K562 (cell line): ENCODE results near the gene CEP41. TPM values are rescaled to one million over a fixed set of nuclear protein-coding genes. Genes with fewer than 3 reads are reported as not detected.

Source experiments
- ATAC-seq: fragments of 200-7000 bp; cut with Tn5 transposase; 3 replicates; pipeline ENCODE4 v1.9.1; 2020; ENCODE audit warnings: moderate library complexity
- BruUV-seq: library from RNA; stranded (reverse); fragments of 400-500 nt; replicated peaks from 2 replicates; lab custom pipeline; 2021; lab: Mats Ljungman, UMichigan
- CTCF ChIA-PET: fragments of 300-600 bp; formaldehyde crosslinking; extraction: SDS; loops from one replicate; lab custom pipeline; 2021; ENCODE audit warnings: low intra/inter-chr PET ratio; lab: Yijun Ruan, JAX
- POLR2A ChIA-PET: fragments of 300-600, 350-650 bp; sonication (Branson Sonifier 250); formaldehyde crosslinking; extraction: SDS; loops from one replicate; lab custom pipeline; 2021; ENCODE audit warnings: antibody characterized with exemption, inconsistent platforms; lab: Yijun Ruan, JAX
- DNase-seq, 4 experiments: peaks; one replicate each; pipeline versions ENCODE4 v3.0.0 to v3.0.0-alpha.2; 2011 to 2018; ENCODE audit warnings: low spot score in 3 of 4, mixed read lengths in 3 of 4; ENCODE audit errors: extremely low read depth in 1 of 4
- FAIRE-seq: peaks from 2 replicates; lab custom pipeline; 2011; peaks lifted over from hg19 to GRCh38; lab: Jason Lieb, UNC
- H2AFZ ChIP-seq: 2 replicates; pipeline ENCODE4 v1.6.0; 2011; ENCODE audit warnings: low read depth, low read length, control low read depth, inconsistent platforms
- H3K27ac ChIP-seq: fragments of 200-600 bp; 3 replicates; pipeline ENCODE4 v1.8.0; 2011; ENCODE audit warnings: low read depth, mild to moderate bottlenecking, control low read depth, inconsistent platforms, low read length, moderate library complexity, mixed read lengths; ENCODE audit errors: extremely low read depth
- H3K27me3 ChIP-seq, 2 experiments: fragments of 300-600 bp in 1 of 2; 2 replicates in 1 of 2; 3 replicates in 1 of 2; pipeline versions ENCODE4 v1.6.0 to v1.8.0; 2011; ENCODE audit warnings: inconsistent platforms in 2 of 2, low read length in 2 of 2, mild to moderate bottlenecking in 1 of 2, mixed read lengths in 1 of 2, moderate library complexity in 1 of 2; ENCODE audit not compliant: control insufficient read depth in 2 of 2, insufficient read depth in 2 of 2
- H3K36me3 ChIP-seq: fragments of 300-600 bp; 3 replicates; pipeline ENCODE4 v1.8.0; 2011; ENCODE audit warnings: mild to moderate bottlenecking, low read length, inconsistent platforms; ENCODE audit not compliant: control insufficient read depth, insufficient read depth
- H3K4me1 ChIP-seq, 2 experiments: fragments of 200-600 bp in 1 of 2; replicated peaks in 1 of 2; 2 replicates in 1 of 2; 3 replicates in 1 of 2; pipeline versions ENCODE4 v1.5.1 to v1.8.0; 2011; ENCODE audit warnings: inconsistent platforms in 2 of 2, low read length in 2 of 2, mild to moderate bottlenecking in 1 of 2, mixed read lengths in 1 of 2, moderate library complexity in 1 of 2; ENCODE audit not compliant: control insufficient read depth in 2 of 2, insufficient read depth in 2 of 2
- H3K4me2 ChIP-seq: 2 replicates; pipeline ENCODE4 v1.6.1; 2011; ENCODE audit warnings: low read length, control low read depth, inconsistent platforms, mixed read lengths; ENCODE audit not compliant: insufficient read depth
- H3K4me3 ChIP-seq: fragments of 200-600 bp; sonication (generic), shearing (Covaris generic); 2 replicates; pipeline ENCODE4 v1.5.1; 2016; ENCODE audit warnings: control low read depth, inconsistent platforms
- H3K79me2 ChIP-seq: fragments of 200-600 bp; 3 replicates; pipeline ENCODE4 v1.8.0; 2011; ENCODE audit warnings: low read length, inconsistent platforms; ENCODE audit not compliant: control insufficient read depth, insufficient read depth
- H3K9ac ChIP-seq, 2 experiments: 2 replicates each; pipeline versions ENCODE4 v1.6.0 to v1.6.1; 2011; ENCODE audit warnings: low read depth in 2 of 2, low read length in 2 of 2, control low read depth in 1 of 2, inconsistent platforms in 1 of 2, mild to moderate bottlenecking in 1 of 2, mixed read lengths in 1 of 2; ENCODE audit not compliant: insufficient read depth in 1 of 2
- H3K9me1 ChIP-seq: one replicate; pipeline ENCODE4 v1.6.0; 2011; ENCODE audit warnings: inconsistent platforms, mild to moderate bottlenecking, low read length, moderate library complexity; ENCODE audit not compliant: control insufficient read depth, insufficient read depth
- H3K9me3 ChIP-seq: replicated peaks from 2 replicates; pipeline ENCODE4 v1.5.1; 2011; ENCODE audit warnings: low read depth, low read length, inconsistent platforms; ENCODE audit not compliant: control insufficient read depth, insufficient read depth
- H4K20me1 ChIP-seq: replicated peaks from 2 replicates; pipeline ENCODE4 v1.6.1; 2011; ENCODE audit warnings: low read length, inconsistent platforms, mixed read lengths; ENCODE audit not compliant: control insufficient read depth, insufficient read depth
- ARID2 ChIP-seq: fragments of 450-650 bp; IDR thresholded peaks from 2 replicates; pipeline ENCODE4 v1.6.1; 2017; ENCODE audit warnings: antibody characterized with exemption, mild to moderate bottlenecking
- ATF2 ChIP-seq: sonication (generic); formaldehyde crosslinking; IDR thresholded peaks from 2 replicates; pipeline ENCODE4 v1.8.1; 2022; ENCODE audit warnings: missing genetic modification reagents
- CXXC5 ChIP-seq: fragments of 250-450 bp; sonication (Bioruptor Pico); IDR thresholded peaks from 2 replicates; pipeline ENCODE4 v1.8.0; 2022; ENCODE audit warnings: inconsistent platforms, mild to moderate bottlenecking, moderate library complexity
- HOMEZ ChIP-seq: fragments of 250-450 bp; sonication (Bioruptor Pico); IDR thresholded peaks from 2 replicates; pipeline ENCODE4 v1.4.0; 2020; ENCODE audit warnings: mild to moderate bottlenecking, moderate library complexity
- HSF4 ChIP-seq: fragments of 250-450 bp; sonication (Bioruptor Pico); IDR thresholded peaks from 2 replicates; pipeline ENCODE4 v2.1.2; 2022; ENCODE audit warnings: mild to moderate bottlenecking, moderate library complexity, borderline replicate concordance
- KLF16 ChIP-seq: IDR thresholded peaks from 2 replicates; pipeline ENCODE4 v1.6.1; 2016; ENCODE audit warnings: antibody characterized with exemption
- NFYB ChIP-seq: IDR thresholded peaks from 2 replicates; pipeline ENCODE4 v1.6.1; 2011; ENCODE audit warnings: mild to moderate bottlenecking, moderate library complexity; ENCODE audit not compliant: insufficient read length; ENCODE audit errors: extremely low read depth
- PHF8 ChIP-seq: fragments of 200-600 bp; sonication (generic); IDR thresholded peaks from 2 replicates; pipeline ENCODE4 v1.6.1; 2012; ENCODE audit warnings: mixed run types, mild to moderate bottlenecking, inconsistent platforms, low read length, moderate library complexity, borderline replicate concordance
- SP1 ChIP-seq: sonication (generic); formaldehyde crosslinking; IDR thresholded peaks from 2 replicates; pipeline ENCODE4 v1.8.1; 2022; ENCODE audit warnings: mild to moderate bottlenecking, missing genetic modification reagents
- THRA ChIP-seq: fragments of 450-650 bp; IDR thresholded peaks from 2 replicates; pipeline ENCODE4 v1.6.1; 2017; ENCODE audit warnings: mild to moderate bottlenecking, moderate library complexity
- TOE1 ChIP-seq, 2 experiments: fragments of 450-650 bp in 1 of 2; sonication (generic) in 1 of 2; formaldehyde crosslinking in 1 of 2; IDR thresholded peaks; 2 replicates each; pipeline versions ENCODE4 v1.7.1 to v1.8.0; 2016 to 2022; ENCODE audit warnings: borderline replicate concordance in 2 of 2, mild to moderate bottlenecking in 2 of 2, antibody characterized with exemption in 1 of 2, inconsistent platforms in 1 of 2, low read depth in 1 of 2, missing genetic modification reagents in 1 of 2, moderate library complexity in 1 of 2
- U2AF2 ChIP-seq: fragments of 200-400 bp; formaldehyde crosslinking; optimal IDR thresholded peaks from 2 replicates; pipeline ENCODE3; 2017; ENCODE audit warnings: low read depth, mild to moderate bottlenecking, low read length
- ZNF121 ChIP-seq: sonication (generic); formaldehyde crosslinking; conservative IDR thresholded peaks from 2 replicates; pipeline ENCODE4 v1.8.0; 2022; ENCODE audit warnings: missing genetic modification reagents
- ZNF431 ChIP-seq: sonication (generic); formaldehyde crosslinking; IDR thresholded peaks from 2 replicates; pipeline ENCODE4 v1.8.0; 2022; ENCODE audit warnings: mild to moderate bottlenecking, missing genetic modification reagents
- ZNF586 ChIP-seq: fragments of 450-650 bp; formaldehyde crosslinking; conservative IDR thresholded peaks from 2 replicates; pipeline ENCODE4 v1.4.0; 2020; ENCODE audit warnings: mild to moderate bottlenecking, moderate library complexity
- ZNF76 ChIP-seq: fragments of 250-450 bp; sonication (Bioruptor Pico); IDR thresholded peaks from 2 replicates; pipeline ENCODE4 v1.4.0; 2020; ENCODE audit warnings: mild to moderate bottlenecking, moderate library complexity, borderline replicate concordance
- ZZZ3 ChIP-seq: fragments of 450-650 bp; IDR thresholded peaks from 2 replicates; pipeline ENCODE4 v1.6.1; 2016; ENCODE audit warnings: antibody characterized with exemption, mild to moderate bottlenecking, moderate library complexity
- WGBS: fragments of 100-300 bp; shearing (Covaris generic); methylation state at CpG from one replicate; pipeline ENCODE4 v1.1.6; 2016; ENCODE audit warnings: low coverage, mixed read lengths; ENCODE audit not compliant: insufficient coverage; ENCODE audit errors: missing lambda C conversion rate; 5-methylcytosine and 5-hydroxymethylcytosine counted together
- in situ Hi-C: fragments of 300-500 bp; cut with MboI; formaldehyde crosslinking; loops from 4 replicates; pipeline ENCODE4 v1.15.0; 2018; ENCODE audit warnings: inconsistent platforms, mixed read lengths
- intact Hi-C: fragments of 100-400 bp; cut with micrococcal nuclease; formaldehyde crosslinking; loops from 2 replicates; pipeline ENCODE4 v1.14.2; 2022
- polyA plus RNA-seq, 8 experiments: library from polyadenylated mRNA; depleted of rRNA in 4 of 8; stranded (reverse) in 5 of 8; unstranded in 3 of 8; fragments of >200 nt; fragmentation: Nextera tagmentation in 2 of 8; fragmentation: Illumina TruSeq in 1 of 8; extraction: Ambion mirVana in 2 of 8; extraction: Trizol in 1 of 8; gene quantifications; 2 replicates each; pipeline versions ENCODE4 v1.2.1 to v1.2.3, GENCODE V29; 2011 to 2014; ENCODE audit warnings: inconsistent platforms in 1 of 8, missing spikeins in 1 of 8
- total RNA-seq, 7 experiments: library from RNA; depleted of rRNA in 6 of 7; stranded (reverse); fragments of >200 nt in 6 of 7; fragmentation: Illumina TruSeq in 2 of 7; extraction: Trizol in 2 of 7; gene quantifications; 2 replicates each; pipeline versions ENCODE4 v1.2.1 to v1.2.3, GENCODE V29; 2011 to 2021; ENCODE audit warnings: low replicate concordance in 1 of 7

Gene CEP41
- total and polyA plus RNA-seq, 9 of the 15 experiments (the other 6 are each of a cell fraction or from before 2014, with no cell fraction given), result 1.5 to 15.5 (median 6.4) TPM

- 31% methylated on average over 19 of the region's 19 CpGs for WGBS
- Histone ChIP-seq H3K4me2 (no peak overlapping the region), H3K36me3 (no peaks in the 10 kb centered on the region), H3K79me2 (no peaks in the 10 kb centered on the region), H3K9ac (no peak overlapping the region), H3K9me1 (no peaks in the 10 kb centered on the region), H4K20me1 (no peaks in the 10 kb centered on the region), H3K27ac (no peak overlapping the region), H3K27me3 (peaks cover 5 to 20% of the 10 kb centered on the region in 2 experiments; a peak in 4 of 5 replicates)
- FAIRE-seq, result no peak
- POLR2A ChIA-PET, result interaction anchor here (0.8 kb wide), 1 partner anchor 13 kb away, joined by 3 read pairs; no protein-coding TSS in a partner anchor
- CTCF ChIA-PET, result no interaction called here
- in situ Hi-C loops, result no loop called here
- no peak for ATAC-seq
- TF ChIP-seq ZNF121 (CRISPR knock-in tag) (no peak), ZNF76 (CRISPR knock-in tag) (no peak), TOE1 (IDR thresholded peaks at IDR 0.05; ENCODE audit: borderline replicate concordance) (no peak), TOE1 (CRISPR knock-in tag; IDR thresholded peaks at IDR 0.05; ENCODE audit: borderline replicate concordance, low read depth) (no peak), ARID2 (no peak), HSF4 (CRISPR knock-in tag) (no peak), ZZZ3 (no peak), CXXC5 (no peak), ZNF431 (CRISPR knock-in tag) (no peak), KLF16 (no peak), THRA (no peak), ZNF586 (CRISPR knock-in tag) (no peak), HOMEZ (CRISPR knock-in tag) (no peak), NFYB (no peak), SP1 (CRISPR knock-in tag) (no peak), U2AF2 (no peak), PHF8 (no peak), ATF2 (CRISPR knock-in tag) (no peak)
- TF ChIP-seq, all 486 proteins: peak for 0
- peak overlapping the region; percentile 84; the same call in 1 of the 2 replicates for H2AFZ ChIP-seq
- H3K9me3 ChIP-seq, result no peaks in the 10 kb centered on the region
- no peak overlapping the region for H3K4me3 ChIP-seq
- BruUV-seq, result no TSS peak
- DNase-seq, result no peak
- peaks cover 0 to 5% of the 10 kb centered on the region in 2 experiments; a peak in 3 of 5 replicates for H3K4me1 ChIP-seq
- intact Hi-C loops, result loop anchor here (10.0 kb wide), 1 partner anchor 293 kb away; the partner anchor contains the start of gene KLHDC10
Measured at GRCh38 chr7:130367836-130368746, 72.7 kb downstream of the CEP41 start.
